ENCODE results near the gene LARP4B. TPM values are rescaled to one million over a fixed set of nuclear protein-coding genes. Genes with fewer than 3 reads are reported as not detected.
"Not testable (repeated sequence)": the region's sequence is repeated elsewhere in the genome, so short reads cannot be mapped to it uniquely, and the experiment has no call there.

Gene LARP4B
- total and polyA plus RNA-seq, 2 of the 13 experiments (the other 11 are each of a cell fraction or from before 2014, with no cell fraction given) = 19.5 to 30.2 TPM

DNA sequence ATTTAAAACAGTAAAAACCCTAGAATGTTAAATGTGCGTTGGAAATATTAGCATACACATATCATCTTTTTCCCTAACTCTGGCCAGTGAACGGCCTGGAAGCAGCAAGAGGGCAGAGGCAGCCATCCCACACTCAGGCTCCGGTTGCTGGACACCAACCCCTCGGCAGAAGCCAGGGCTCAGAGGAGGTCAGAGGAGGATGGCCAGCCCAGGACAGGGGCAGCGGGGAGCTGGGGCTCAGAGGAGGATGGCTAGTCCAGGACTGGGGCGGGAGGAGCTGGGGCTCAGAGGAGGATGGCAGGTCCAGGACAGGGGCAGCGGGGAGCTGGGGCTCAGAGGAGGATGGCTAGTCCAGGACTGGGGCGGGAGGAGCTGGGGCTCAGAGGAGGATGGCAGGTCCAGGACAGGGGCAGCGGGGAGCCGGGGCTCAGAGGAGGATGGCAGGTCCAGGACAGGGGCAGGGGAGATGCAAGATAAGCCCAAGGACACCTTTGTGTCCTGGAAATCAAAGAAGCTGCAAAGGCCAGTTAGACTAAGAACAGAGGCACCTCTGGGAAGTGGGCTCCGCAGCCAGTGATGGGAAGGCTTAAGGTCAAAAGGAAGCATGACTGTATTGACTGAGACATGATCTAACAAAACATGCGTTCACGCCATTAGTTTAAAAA, 161.3 kb downstream of the LARP4B start:
- ATAC-seq; in situ Hi-C loops (cut with HindIII; ENCODE audit: extremely low pct_ligation_motif_present, low pct_unique_long_range_greater_than_20kb); FAIRE-seq; BruUV-seq (replicated peaks); CTCF ChIA-PET (ENCODE audit: low intra/inter-chr PET ratio, low total read pairs); H4K20me1 ChIP-seq (ENCODE audit: insufficient read depth, low read length); intact Hi-C loops (cut with micrococcal nuclease; ENCODE audit: unreplicated experiment); H2AFZ ChIP-seq (ENCODE audit: low read length); H3K4me3 ChIP-seq (replicated peaks in 1 of 3; ENCODE audit: insufficient read depth in 1 of 3, low read depth in 2 of 3, low read length in 3 of 3); H3K9ac ChIP-seq (ENCODE audit: insufficient read depth, low read depth, low read length); H3K79me2 ChIP-seq (ENCODE audit: insufficient read depth, low read length); H3K36me3 ChIP-seq (replicated peaks in 1 of 2; ENCODE audit: control insufficient read depth in 1 of 2, insufficient read depth in 2 of 2, low read length in 2 of 2); H3K9me3 ChIP-seq (ENCODE audit: low read length); H3K27ac ChIP-seq (ENCODE audit: extremely low read length, insufficient read depth, low read length); DNase-seq (ENCODE audit: low spot score); H3K4me1 ChIP-seq (ENCODE audit: insufficient read depth, low read length); H3K4me2 ChIP-seq (ENCODE audit: low read depth, low read length): not testable (repeated sequence)
- H3K27me3 ChIP-seq (ENCODE audit: control insufficient read depth in 1 of 2, insufficient read depth in 2 of 2, low read length in 2 of 2) = peaks cover 4 to 29% of the 10 kb centered on the region in 2 experiments; a peak in 4 of 5 replicates
- 34% methylated on average over 13 of the region's 13 CpGs for WGBS (ENCODE audit: low lambda C conversion rate)
- POLR2A ChIA-PET = interaction anchor here (1.4 kb wide), 1 partner anchor 20 kb away, joined by 3 read pairs; no protein-coding TSS in a partner anchor

DNA sequence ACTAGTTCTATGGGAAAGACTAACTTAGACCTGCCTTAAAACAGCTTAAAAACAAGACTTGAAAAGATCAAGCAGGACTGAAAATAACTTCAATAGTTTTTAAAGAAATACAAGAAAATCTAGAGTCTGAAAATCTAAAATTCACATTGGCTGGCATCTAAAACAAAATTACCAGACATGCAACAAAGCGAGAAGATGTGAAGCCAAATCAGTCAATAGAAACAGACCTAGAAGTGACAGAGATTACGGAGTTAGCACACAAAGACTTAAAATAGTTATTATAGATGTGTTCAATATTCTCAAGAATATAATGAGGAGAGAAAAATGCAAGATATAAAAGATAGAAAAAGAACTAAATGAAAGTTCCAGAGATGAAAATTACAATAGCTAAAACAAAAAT, 163.7 kb downstream of the LARP4B start:
- no peaks in the 10 kb centered on the region; the same call in 1 of the 2 replicates for H3K4me1 ChIP-seq (ENCODE audit: insufficient read depth, low read length)
- no peak overlapping the region for H2AFZ ChIP-seq (ENCODE audit: low read length)
- H3K9ac ChIP-seq (ENCODE audit: insufficient read depth, low read depth, low read length) = no peak overlapping the region
- POLR2A ChIA-PET = no interaction called here
- no peak overlapping the region for H3K4me3 ChIP-seq (replicated peaks in 1 of 3; ENCODE audit: insufficient read depth in 1 of 3, low read depth in 2 of 3, low read length in 3 of 3)
- no peaks in the 10 kb centered on the region for H3K79me2 ChIP-seq (ENCODE audit: insufficient read depth, low read length)
- no peak overlapping the region for H3K27ac ChIP-seq (ENCODE audit: extremely low read length, insufficient read depth, low read length)
- in situ Hi-C loops (cut with HindIII; ENCODE audit: extremely low pct_ligation_motif_present, low pct_unique_long_range_greater_than_20kb) = no loop called here
- no peak for FAIRE-seq
- H3K27me3 ChIP-seq (ENCODE audit: control insufficient read depth in 1 of 2, insufficient read depth in 2 of 2, low read length in 2 of 2) = peaks cover 0 to 10% of the 10 kb centered on the region in 2 experiments; a peak in 1 of 5 replicates
- intact Hi-C loops (cut with micrococcal nuclease; ENCODE audit: unreplicated experiment) = no loop called here
- H3K4me2 ChIP-seq (ENCODE audit: low read depth, low read length) = no peak overlapping the region
- H3K9me3 ChIP-seq (ENCODE audit: low read length) = no peaks in the 10 kb centered on the region
- H4K20me1 ChIP-seq (ENCODE audit: insufficient read depth, low read length) = no peaks in the 10 kb centered on the region
- no peak for DNase-seq (ENCODE audit: low spot score)
- no TSS peak for BruUV-seq (replicated peaks)
- 45% methylated on average over 2 of the region's 2 CpGs for WGBS (ENCODE audit: low lambda C conversion rate)
- no peak for ATAC-seq
- CTCF ChIA-PET (ENCODE audit: low intra/inter-chr PET ratio, low total read pairs) = no interaction called here
- no peaks in the 10 kb centered on the region for H3K36me3 ChIP-seq (replicated peaks in 1 of 2; ENCODE audit: control insufficient read depth in 1 of 2, insufficient read depth in 2 of 2, low read length in 2 of 2)
- TF ChIP-seq JARID2 (CRISPR knock-in tag; IDR thresholded peaks at IDR 0.05; ENCODE audit: insufficient replicate concordance) (no peak), ELF4 (CRISPR knock-in tag; IDR thresholded peaks at IDR 0.05; ENCODE audit: borderline replicate concordance) (no peak), MED8 (CRISPR knock-in tag; IDR thresholded peaks at IDR 0.05; ENCODE audit: insufficient replicate concordance) (no peak), SAP130 (CRISPR knock-in tag; IDR thresholded peaks at IDR 0.05; ENCODE audit: low read depth) (no peak), MIER2 (CRISPR knock-in tag; IDR thresholded peaks at IDR 0.05) (no peak), ZNF572 (CRISPR knock-in tag; IDR thresholded peaks at IDR 0.05) (no peak), ZNF672 (CRISPR knock-in tag; IDR thresholded peaks at IDR 0.05) (no peak), ZNF879 (CRISPR knock-in tag; IDR thresholded peaks at IDR 0.05) (no peak), CBX2 (IDR thresholded peaks at IDR 0.05; ENCODE audit: low read depth, low read length) (no peak), CBX2 (CRISPR knock-in tag; IDR thresholded peaks at IDR 0.05; ENCODE audit: low read depth) (no peak), ZNF441 (CRISPR knock-in tag; IDR thresholded peaks at IDR 0.05; ENCODE audit: borderline replicate concordance) (no peak), ZNF44 (CRISPR knock-in tag; IDR thresholded peaks at IDR 0.05) (no peak)
- TF ChIP-seq, protein P1, sequence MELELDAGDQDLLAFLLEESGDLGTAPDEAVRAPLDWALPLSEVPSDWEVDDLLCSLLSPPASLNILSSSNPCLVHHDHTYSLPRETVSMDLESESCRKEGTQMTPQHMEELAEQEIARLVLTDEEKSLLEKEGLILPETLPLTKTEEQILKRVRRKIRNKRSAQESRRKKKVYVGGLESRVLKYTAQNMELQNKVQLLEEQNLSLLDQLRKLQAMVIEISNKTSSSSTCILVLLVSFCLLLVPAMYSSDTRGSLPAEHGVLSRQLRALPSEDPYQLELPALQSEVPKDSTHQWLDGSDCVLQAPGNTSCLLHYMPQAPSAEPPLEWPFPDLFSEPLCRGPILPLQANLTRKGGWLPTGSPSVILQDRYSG (CRISPR knock-in tag; IDR thresholded peaks at IDR 0.05) = no peak
- TF ChIP-seq, protein P2, sequence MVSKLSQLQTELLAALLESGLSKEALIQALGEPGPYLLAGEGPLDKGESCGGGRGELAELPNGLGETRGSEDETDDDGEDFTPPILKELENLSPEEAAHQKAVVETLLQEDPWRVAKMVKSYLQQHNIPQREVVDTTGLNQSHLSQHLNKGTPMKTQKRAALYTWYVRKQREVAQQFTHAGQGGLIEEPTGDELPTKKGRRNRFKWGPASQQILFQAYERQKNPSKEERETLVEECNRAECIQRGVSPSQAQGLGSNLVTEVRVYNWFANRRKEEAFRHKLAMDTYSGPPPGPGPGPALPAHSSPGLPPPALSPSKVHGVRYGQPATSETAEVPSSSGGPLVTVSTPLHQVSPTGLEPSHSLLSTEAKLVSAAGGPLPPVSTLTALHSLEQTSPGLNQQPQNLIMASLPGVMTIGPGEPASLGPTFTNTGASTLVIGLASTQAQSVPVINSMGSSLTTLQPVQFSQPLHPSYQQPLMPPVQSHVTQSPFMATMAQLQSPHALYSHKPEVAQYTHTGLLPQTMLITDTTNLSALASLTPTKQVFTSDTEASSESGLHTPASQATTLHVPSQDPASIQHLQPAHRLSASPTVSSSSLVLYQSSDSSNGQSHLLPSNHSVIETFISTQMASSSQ (IDR thresholded peaks at IDR 0.05; ENCODE audit: low read depth) = no peak
- TF ChIP-seq, protein P2 (CRISPR knock-in tag; IDR thresholded peaks at IDR 0.05; ENCODE audit: borderline replicate concordance) = no peak
